Islet precursor cell (in vitro differentiated cells): Measurements from ENCODE around the gene RUNDC3A.

Source experiments
- DNase-seq: peaks from one replicate; pipeline ENCODE4 v3.0.0-alpha.2; 2018

RUNDC3A gene

DNA sequence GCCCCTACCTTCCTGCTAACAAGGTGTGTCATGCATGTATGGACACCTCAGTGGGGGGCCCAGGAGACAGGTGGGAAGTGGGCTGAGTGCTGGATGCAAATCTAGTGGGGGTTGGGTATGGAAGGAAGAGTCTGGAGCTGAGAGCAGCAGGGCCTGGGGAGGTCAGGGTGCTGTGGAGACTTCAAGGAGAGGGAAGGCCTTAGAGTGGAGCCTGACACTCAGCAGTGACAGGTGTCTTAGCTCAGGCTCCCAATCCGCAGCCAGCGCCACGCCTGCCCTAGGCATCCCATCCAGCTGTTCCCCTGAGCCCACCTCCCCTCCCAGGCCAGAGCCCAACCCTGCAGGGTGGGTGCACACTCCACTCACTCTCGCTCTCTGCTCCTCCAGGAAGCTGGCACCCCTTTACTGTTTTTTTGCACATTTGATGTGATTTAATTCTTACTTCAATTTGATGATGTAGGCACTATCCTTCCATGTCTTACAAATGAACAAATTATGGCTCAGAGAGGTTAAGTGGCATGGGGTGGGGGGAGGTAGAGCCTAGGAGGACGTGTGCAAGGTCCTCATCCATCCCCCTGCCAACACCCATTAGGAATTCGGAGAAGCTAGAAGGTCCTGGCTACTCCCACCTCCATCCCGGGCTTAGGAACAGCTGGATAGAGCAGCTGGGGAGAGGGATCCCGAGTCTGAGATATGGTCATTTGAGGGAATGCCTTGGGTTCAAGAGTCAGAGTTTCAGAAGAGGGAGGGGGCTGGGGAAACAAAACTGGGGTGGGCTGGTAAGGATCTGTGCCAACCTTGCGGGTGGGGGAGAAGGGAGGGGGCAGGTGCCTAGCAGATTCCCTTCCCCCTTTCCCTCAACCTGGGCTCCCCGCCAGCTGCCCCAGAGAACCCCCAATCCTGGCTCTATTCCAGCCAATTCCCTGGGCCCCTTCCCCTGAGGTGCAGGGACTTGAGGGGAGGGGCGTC, 53.2 kb downstream of the RUNDC3A start:
- DNase-seq, result peak; percentile 43

DNA sequence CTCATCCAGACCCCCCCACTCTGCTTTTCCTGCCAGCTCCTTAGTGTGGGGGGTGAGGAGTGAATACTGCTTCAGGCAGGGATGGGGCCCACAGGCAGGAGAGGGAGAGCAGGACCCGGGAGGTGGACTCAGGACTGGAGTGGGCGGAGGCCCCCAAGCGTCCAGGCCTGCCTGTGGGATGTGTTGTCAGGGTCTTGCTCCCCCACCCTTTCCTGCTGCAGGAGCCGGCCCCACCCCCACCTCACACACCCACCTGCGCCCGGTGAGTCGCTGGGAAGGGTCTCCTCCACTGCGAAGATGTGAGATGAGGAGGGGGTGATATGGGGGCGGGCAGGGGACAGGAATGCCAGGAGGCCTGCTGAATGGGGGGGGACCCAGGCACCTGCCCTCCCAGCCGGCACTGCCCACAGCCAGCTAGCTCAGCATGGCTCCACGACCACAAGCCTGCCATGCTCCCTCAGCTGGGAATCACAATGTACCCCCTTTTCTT, 54.1 kb downstream of the RUNDC3A start:
- no peak for DNase-seq

DNA sequence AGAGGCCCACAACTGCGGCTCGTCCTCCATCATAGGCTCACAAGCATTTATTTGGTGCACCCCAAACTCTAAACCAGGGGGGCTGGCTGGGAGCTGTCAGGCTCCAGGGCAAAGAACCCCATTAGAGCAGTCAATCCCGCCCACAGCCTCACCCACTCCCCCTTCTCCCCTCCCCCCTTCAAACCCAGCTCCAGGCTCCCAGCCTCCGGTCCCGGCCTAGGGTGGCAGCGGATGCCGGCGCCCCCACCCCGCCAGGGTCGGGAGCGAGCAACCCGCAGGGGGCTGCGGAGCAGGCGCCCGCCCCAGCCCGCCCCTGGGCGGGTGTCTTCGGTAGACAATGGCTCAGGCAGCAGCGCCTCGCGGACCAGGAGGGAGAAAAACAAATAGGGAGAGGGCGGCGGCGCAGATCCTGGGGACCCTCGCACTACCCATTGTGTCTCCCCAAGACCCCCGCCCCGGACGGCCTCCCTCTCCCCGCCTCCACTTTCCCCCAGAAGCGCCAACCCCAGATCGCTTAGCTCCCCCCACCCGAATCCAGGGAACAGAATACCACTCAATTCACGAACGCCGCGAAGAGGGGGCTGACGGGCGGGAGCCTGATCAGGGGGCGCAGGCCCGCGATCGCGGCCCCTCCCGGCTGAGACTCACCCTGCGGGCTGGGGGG, 54.7 kb downstream of the RUNDC3A start:
- DNase-seq, result peak; percentile 71

DNA sequence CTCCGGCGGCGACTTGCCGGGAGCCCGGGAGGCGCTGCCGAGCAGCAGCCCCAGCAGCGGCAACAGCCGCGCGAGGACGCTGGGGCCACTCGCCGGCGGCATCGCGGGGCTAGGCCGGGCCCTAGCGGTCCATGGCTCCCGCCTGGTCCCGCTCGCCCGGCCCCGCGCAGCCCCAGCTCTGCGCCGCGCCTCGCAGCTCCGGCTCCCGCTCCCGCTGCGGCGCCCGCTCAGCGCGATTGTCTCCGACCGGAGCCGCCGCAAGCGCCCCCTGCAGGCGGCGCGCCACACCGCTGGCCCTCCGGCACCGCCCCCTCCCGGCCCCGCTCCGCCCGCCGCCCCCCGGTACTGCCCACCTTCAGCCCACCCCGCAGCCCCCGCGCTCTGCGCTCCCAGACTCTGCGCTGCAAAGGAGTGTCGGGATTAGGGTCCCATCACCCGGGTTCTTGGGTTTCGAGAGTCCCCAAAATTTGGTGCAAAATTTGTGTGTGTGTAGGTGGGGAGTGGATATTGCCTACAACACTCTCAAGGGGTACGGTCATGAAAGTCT, 55.3 kb downstream of the RUNDC3A start, which contains the start of gene FAM171A2:
TSS of gene FAM171A2 (minus strand) at position 241 of the 547 bp plus-strand sequence. CDS start at position 102, 139 bp downstream.
- peak; percentile 81 for DNase-seq

DNA sequence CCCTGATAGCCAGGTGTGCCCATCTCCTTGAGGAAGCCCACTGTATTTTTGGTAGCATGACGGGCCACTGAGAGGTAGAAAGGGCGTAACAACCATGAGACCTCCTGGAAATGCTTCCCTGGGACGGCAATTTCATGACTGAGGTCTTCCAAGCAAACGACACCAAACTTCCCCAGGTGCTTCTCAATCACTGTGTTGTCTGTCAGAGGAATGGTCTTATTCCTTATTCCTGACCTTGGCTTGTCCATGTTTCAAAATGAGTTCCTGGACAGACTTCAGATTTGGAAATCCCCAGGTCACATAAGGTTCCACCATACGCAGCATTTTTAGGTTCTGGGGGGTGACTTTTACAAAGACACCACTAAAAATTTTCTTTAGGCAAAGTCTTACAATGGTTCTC, 56.6 kb downstream of the RUNDC3A start:
- peak; percentile 35 for DNase-seq

DNA sequence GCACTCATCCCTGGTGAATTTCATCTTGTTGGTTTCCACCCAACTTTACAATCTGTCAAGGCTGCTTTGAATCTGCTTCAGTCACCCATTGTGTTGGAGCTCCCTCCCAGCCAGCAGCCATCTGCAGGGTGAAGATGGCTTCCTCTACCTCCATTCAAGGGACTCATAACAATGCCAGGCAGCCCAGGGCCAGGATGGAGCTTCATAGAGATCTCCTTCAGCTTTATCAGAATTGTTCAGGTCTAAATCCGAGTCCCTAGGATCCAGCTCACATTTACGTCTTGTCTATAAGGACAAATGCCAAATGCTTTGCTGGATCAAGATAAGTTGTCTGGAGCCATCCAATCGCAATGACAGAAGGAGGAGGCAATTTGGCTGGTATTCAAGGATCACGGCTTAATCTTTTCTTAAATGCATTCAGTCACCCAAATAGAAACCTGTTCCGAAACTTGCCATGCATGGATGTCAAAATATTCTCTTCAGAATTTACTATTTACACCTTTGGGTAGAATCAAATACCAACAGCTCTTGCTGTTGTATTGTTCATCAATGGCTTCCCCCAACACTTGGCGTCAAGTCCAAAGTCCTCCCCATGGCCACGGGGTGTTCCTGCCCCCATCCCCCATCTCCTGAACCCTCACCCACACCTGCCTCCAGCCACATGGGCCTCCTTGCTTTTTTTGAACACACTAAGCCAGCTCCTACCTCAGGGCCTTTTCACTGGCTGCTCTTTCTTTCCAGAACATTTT, 59.0 kb downstream of the RUNDC3A start:
- no peak for DNase-seq
